ENCODE measurements around the gene S100A13. TPM values are rescaled to one million over a fixed set of nuclear protein-coding genes. Genes with fewer than 3 reads are reported as not detected.
"Not testable (repeated sequence)": the region's sequence is repeated elsewhere in the genome, so short reads cannot be mapped to it uniquely, and the experiment has no call there.

The S100A13 gene
- polyA plus RNA-seq, 3 donors from 2014 or later, result 1.5 to 9.7 (median 3.7) TPM

GRCh38 chr1:153598309-153599172, 28.8 kb downstream of the S100A13 start:
- H3K4me1 Mint-ChIP-seq, result no peaks in the 10 kb centered on the region
- no peak overlapping the region for H3K4me3 Mint-ChIP-seq
- H3K9me3 Mint-ChIP-seq, result no peaks in the 10 kb centered on the region
- H3K27ac Mint-ChIP-seq, result peak overlapping the region in 1 of 6 donors; percentile 22
- H3K36me3 Mint-ChIP-seq, result peaks cover 0 to 3% (median 0%) of the 10 kb centered on the region in 3 donors
- DNase-seq, result no peak
- peaks cover 0 to 2% (median 1%) of the 10 kb centered on the region in 3 donors for H3K27me3 Mint-ChIP-seq (ENCODE audit: low read depth in 3 of 3)

DNA sequence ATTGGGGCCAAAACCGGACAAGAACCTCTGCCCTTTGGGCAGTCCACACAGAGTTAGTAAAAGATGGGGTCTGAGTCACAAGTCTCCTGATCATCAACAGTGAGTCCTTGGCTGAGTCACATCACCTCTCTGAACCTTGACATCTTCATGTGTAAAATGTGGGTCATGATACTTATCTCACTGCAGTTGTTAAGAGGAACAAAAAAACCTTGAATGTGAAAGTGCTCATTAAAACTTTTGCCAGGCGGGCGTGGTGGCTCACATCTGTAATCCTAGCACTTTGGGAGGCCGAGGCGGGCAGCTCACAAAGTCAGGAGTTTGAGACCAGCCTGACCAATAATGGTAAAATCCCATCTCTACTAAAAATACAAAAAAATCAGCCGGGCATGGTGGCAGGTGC, 30.1 kb downstream of the S100A13 start:
- Mint-ChIP-seq H3K4me1 (no peaks in the 10 kb centered on the region), H3K4me3 (no peak overlapping the region)
- no peak for DNase-seq

DNA sequence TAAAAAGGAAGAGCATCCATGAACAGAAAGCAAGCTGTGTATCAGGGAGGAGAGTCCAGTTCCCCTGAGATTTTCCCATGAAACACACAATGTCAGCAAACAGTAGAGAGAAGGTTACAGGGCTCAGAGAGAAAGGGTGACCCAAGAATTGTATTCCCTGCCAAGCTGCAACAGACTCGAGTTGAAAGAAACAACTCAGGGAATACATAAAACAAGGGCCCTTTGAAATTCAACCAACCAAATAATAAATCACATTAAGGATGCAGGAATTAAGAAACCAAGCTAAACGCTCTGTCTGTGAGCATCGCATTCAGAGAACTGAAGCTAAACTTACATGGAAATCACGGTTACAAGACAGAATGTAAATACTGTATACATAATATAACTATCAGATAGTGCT, 34.6 kb downstream of the S100A13 start:
- no peak for DNase-seq
- Mint-ChIP-seq H3K27me3 (ENCODE audit: low read depth in 3 of 3) (peaks cover 0 to 5% (median 0%) of the 10 kb centered on the region in 3 donors), H3K27ac (no peak overlapping the region), H3K9me3 (no peaks in the 10 kb centered on the region), H3K4me3 (no peak overlapping the region), H3K36me3 (peaks cover 0 to 3% (median 0%) of the 10 kb centered on the region in 3 donors), H3K4me1 (no peaks in the 10 kb centered on the region)

More for the DNA sequence above, 30.1 kb downstream of the S100A13 start:
- H3K36me3 Mint-ChIP-seq, result peaks cover 0 to 3% (median 0%) of the 10 kb centered on the region in 3 donors
- H3K27me3 Mint-ChIP-seq (ENCODE audit: low read depth in 3 of 3), result peaks cover 0 to 2% (median 1%) of the 10 kb centered on the region in 3 donors
- no peak overlapping the region for H3K27ac Mint-ChIP-seq
- H3K9me3 Mint-ChIP-seq, result no peaks in the 10 kb centered on the region

- no peaks in the 10 kb centered on the region for H3K4me1 Mint-ChIP-seq
- H3K27ac Mint-ChIP-seq, result no peak overlapping the region
- H3K36me3 Mint-ChIP-seq, result no peaks in the 10 kb centered on the region
- peaks cover 0 to 13% (median 2%) of the 10 kb centered on the region in 3 donors for H3K27me3 Mint-ChIP-seq (ENCODE audit: low read depth in 3 of 3)
- no peaks in the 10 kb centered on the region for H3K9me3 Mint-ChIP-seq
- no peak for DNase-seq
- H3K4me3 Mint-ChIP-seq, result no peak overlapping the region
These were observed 38.8 kb downstream of the S100A13 start for GRCh38 chr1:153588482-153588881.

- DNase-seq, H3K9me3 Mint-ChIP-seq, H3K27ac Mint-ChIP-seq, H3K36me3 Mint-ChIP-seq, H3K4me3 Mint-ChIP-seq, H3K4me1 Mint-ChIP-seq: not testable (repeated sequence)
- peaks cover 0 to 13% (median 2%) of the 10 kb centered on the region in 3 donors for H3K27me3 Mint-ChIP-seq (ENCODE audit: low read depth in 3 of 3)
These were observed 39.3 kb downstream of the S100A13 start for GRCh38 chr1:153588033-153588432.

GRCh38 chr1:153587314-153587713, 40.0 kb downstream of the S100A13 start:
- no peak overlapping the region for H3K4me3 Mint-ChIP-seq
- H3K27ac Mint-ChIP-seq, result no peak overlapping the region
- no peaks in the 10 kb centered on the region for H3K36me3 Mint-ChIP-seq
- peaks cover 0 to 13% (median 2%) of the 10 kb centered on the region in 3 donors for H3K27me3 Mint-ChIP-seq (ENCODE audit: low read depth in 3 of 3)
- DNase-seq, result no peak
- no peaks in the 10 kb centered on the region for H3K9me3 Mint-ChIP-seq
- no peaks in the 10 kb centered on the region for H3K4me1 Mint-ChIP-seq

DNA sequence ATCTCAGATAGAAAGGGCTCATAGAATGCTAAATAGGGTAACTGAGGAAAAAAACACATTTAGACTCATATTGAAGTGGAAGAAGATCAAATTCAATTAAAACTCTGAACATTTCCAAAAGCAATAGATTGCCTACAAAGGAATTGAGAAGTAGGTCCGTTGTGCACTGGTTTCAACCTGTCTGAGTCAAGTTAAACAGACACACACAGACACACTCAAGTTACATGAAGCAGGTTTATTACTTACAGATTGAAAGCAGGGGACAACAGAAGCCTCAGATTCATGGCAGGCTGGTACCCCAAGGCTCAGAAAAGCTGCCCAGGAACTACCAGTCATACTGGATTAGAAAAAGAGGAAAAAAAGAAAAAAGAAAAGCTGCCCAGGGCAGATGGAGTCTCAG, 41.0 kb downstream of the S100A13 start:
- Mint-ChIP-seq H3K4me1 (no peaks in the 10 kb centered on the region), H3K9me3 (no peaks in the 10 kb centered on the region), H3K36me3 (no peaks in the 10 kb centered on the region), H3K4me3 (no peak overlapping the region), H3K27ac (no peak overlapping the region), H3K27me3 (ENCODE audit: low read depth in 3 of 3) (peaks cover 0 to 13% (median 2%) of the 10 kb centered on the region in 3 donors)
- DNase-seq, result no peak

GRCh38 chr1:153585006-153585405, 42.3 kb downstream of the S100A13 start:
- H3K27ac Mint-ChIP-seq, result no peak overlapping the region
- H3K4me3 Mint-ChIP-seq, result no peak overlapping the region
- no peak for DNase-seq
- peaks cover 0 to 13% (median 2%) of the 10 kb centered on the region in 3 donors for H3K27me3 Mint-ChIP-seq (ENCODE audit: low read depth in 3 of 3)
- no peaks in the 10 kb centered on the region for H3K36me3 Mint-ChIP-seq
- no peaks in the 10 kb centered on the region for H3K9me3 Mint-ChIP-seq
- no peaks in the 10 kb centered on the region for H3K4me1 Mint-ChIP-seq

- no peaks in the 10 kb centered on the region for H3K9me3 Mint-ChIP-seq
- no peaks in the 10 kb centered on the region for H3K36me3 Mint-ChIP-seq
- H3K27ac Mint-ChIP-seq, result no peak overlapping the region
- H3K4me1 Mint-ChIP-seq, result no peaks in the 10 kb centered on the region
- peaks cover 0 to 16% (median 9%) of the 10 kb centered on the region in 3 donors for H3K27me3 Mint-ChIP-seq (ENCODE audit: low read depth in 3 of 3)
- no peak overlapping the region for H3K4me3 Mint-ChIP-seq
- no peak for DNase-seq
These were observed 43.3 kb downstream of the S100A13 start for GRCh38 chr1:153583976-153584375.

DNA sequence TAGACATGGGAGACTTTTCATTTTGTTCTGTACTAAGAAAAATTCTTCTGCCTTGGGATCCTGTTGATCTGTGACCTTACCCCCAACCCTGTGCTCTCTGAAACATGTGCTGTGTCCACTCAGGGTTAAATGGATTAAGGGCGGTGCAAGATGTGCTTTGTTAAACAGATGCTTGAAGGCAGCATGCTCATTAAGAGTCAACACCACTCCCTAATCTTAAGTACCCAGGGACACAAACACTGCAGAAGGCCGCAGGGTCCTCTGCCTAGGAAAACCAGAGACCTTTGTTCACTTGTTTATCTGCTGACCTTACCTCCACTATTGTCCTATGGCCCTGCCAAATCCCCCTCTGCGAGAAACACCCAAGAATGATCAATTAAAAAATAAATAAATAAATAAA, 43.8 kb downstream of the S100A13 start:
- not testable (repeated sequence) for H3K4me1 Mint-ChIP-seq, H3K4me3 Mint-ChIP-seq, H3K27ac Mint-ChIP-seq, H3K36me3 Mint-ChIP-seq, H3K9me3 Mint-ChIP-seq, DNase-seq
- peaks cover 0 to 14% (median 10%) of the 10 kb centered on the region in 3 donors for H3K27me3 Mint-ChIP-seq (ENCODE audit: low read depth in 3 of 3)

- DNase-seq, H3K27ac Mint-ChIP-seq, H3K4me1 Mint-ChIP-seq, H3K4me3 Mint-ChIP-seq, H3K36me3 Mint-ChIP-seq, H3K9me3 Mint-ChIP-seq: not testable (repeated sequence)
- H3K27me3 Mint-ChIP-seq (ENCODE audit: low read depth in 3 of 3), result peaks cover 0 to 14% (median 14%) of the 10 kb centered on the region in 3 donors
These were observed 44.5 kb downstream of the S100A13 start for GRCh38 chr1:153582836-153583235.

GRCh38 chr1:153578936-153579335, 48.4 kb downstream of the S100A13 start:
- no peaks in the 10 kb centered on the region for H3K4me1 Mint-ChIP-seq
- peaks cover 3 to 20% (median 6%) of the 10 kb centered on the region in 3 donors for H3K27me3 Mint-ChIP-seq (ENCODE audit: low read depth in 3 of 3)
- H3K27ac Mint-ChIP-seq, result no peak overlapping the region
- no peaks in the 10 kb centered on the region for H3K36me3 Mint-ChIP-seq
- DNase-seq, result no peak
- H3K4me3 Mint-ChIP-seq, result no peak overlapping the region
- no peaks in the 10 kb centered on the region for H3K9me3 Mint-ChIP-seq

- Mint-ChIP-seq H3K36me3 (no peaks in the 10 kb centered on the region), H3K4me1 (no peaks in the 10 kb centered on the region), H3K27me3 (ENCODE audit: low read depth in 3 of 3) (peaks cover 3 to 20% (median 6%) of the 10 kb centered on the region in 3 donors), H3K4me3 (no peak overlapping the region), H3K9me3 (no peaks in the 10 kb centered on the region), H3K27ac (no peak overlapping the region)
- no peak for DNase-seq
These were observed 48.8 kb downstream of the S100A13 start for GRCh38 chr1:153578490-153578889.

DNA sequence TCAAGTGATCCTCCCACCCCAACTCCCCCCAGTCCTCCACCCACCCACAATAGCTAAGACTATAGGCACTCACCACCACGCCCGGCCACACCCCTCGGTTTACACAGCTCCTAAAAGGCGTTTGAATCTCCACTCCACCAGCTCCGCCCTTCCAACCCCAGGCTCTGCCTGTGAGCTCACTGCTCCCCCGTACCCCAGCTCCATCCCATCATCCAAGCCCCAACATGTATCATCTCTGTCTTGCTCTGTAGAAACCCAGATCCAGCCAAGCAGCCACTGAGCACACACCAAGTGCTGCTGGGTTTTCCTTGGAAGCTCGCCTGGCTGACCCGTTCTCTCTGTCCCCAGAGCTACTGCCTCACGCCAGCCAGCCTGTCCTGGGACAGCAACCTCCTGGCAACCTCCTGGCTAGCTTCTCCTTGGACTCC, 49.7 kb downstream of the S100A13 start:
- DNase-seq, result no peak
- Mint-ChIP-seq H3K27me3 (ENCODE audit: low read depth in 3 of 3) (peaks cover 3 to 20% (median 6%) of the 10 kb centered on the region in 3 donors), H3K36me3 (no peaks in the 10 kb centered on the region), H3K4me3 (no peak overlapping the region), H3K9me3 (no peaks in the 10 kb centered on the region), H3K4me1 (no peaks in the 10 kb centered on the region), H3K27ac (no peak overlapping the region)
